IMR-90 (cell line): ENCODE measurements around the gene TBC1D4. TPM values are rescaled to one million over a fixed set of nuclear protein-coding genes. Genes with fewer than 3 reads are reported as not detected.

Source experiments
- ATAC-seq: fragments of 200-7000 bp; cut with Tn5 transposase; 2 replicates; pipeline ENCODE4 v1.9.1; 2020; ENCODE audit warnings: low read depth, mild to moderate bottlenecking, moderate library complexity
- BruUV-seq: library from RNA; stranded (reverse); fragments of 400-500 nt; replicated peaks from 2 replicates; lab custom pipeline; 2021; lab: Mats Ljungman, UMichigan
- CTCF ChIA-PET: fragments of 300-600 bp; formaldehyde crosslinking; extraction: SDS; loops from one replicate; lab custom pipeline; 2021; ENCODE audit warnings: antibody characterized with exemption; lab: Yijun Ruan, JAX
- POLR2A ChIA-PET: fragments of 300-600 bp; sonication (Branson Sonifier 250); formaldehyde crosslinking; loops from one replicate; lab custom pipeline; 2022; ENCODE audit warnings: antibody characterized with exemption; ENCODE audit not compliant: unreplicated experiment; lab: Charles Lee
- DNase-seq: peaks from one replicate; pipeline ENCODE4 v3.0.0; 2013
- H2AFZ ChIP-seq: replicated peaks from 2 replicates; pipeline ENCODE3; 2013; ENCODE audit warnings: low read length, mild to moderate bottlenecking; ENCODE audit not compliant: poor library complexity
- H2AK5ac ChIP-seq: 2 replicates; pipeline ENCODE4 v1.6.1; 2013; ENCODE audit warnings: low read depth, low read length, inconsistent platforms
- H2AK9ac ChIP-seq: replicated peaks from 2 replicates; pipeline ENCODE3; 2013; ENCODE audit warnings: mild to moderate bottlenecking, low read depth, low read length, moderate library complexity; ENCODE audit not compliant: poor library complexity
- H2BK120ac ChIP-seq: 2 replicates; pipeline ENCODE4 v1.6.1; 2013; ENCODE audit warnings: low read depth, low read length, inconsistent platforms
- H2BK15ac ChIP-seq: 3 replicates; pipeline ENCODE4 v1.6.1; 2013; ENCODE audit warnings: low read depth, low read length, inconsistent platforms
- H2BK20ac ChIP-seq: 2 replicates; pipeline ENCODE4 v1.6.1; 2013; ENCODE audit warnings: low read depth, mild to moderate bottlenecking, inconsistent platforms, low read length, moderate library complexity
- H2BK5ac ChIP-seq: 2 replicates; pipeline ENCODE4 v1.6.1; 2013; ENCODE audit warnings: mild to moderate bottlenecking, low read depth, low read length, inconsistent platforms; ENCODE audit not compliant: poor library complexity, severe bottlenecking
- H3K14ac ChIP-seq: replicated peaks from 2 replicates; pipeline ENCODE4 v1.6.1; 2013; ENCODE audit warnings: low read depth, low read length, inconsistent platforms
- H3K18ac ChIP-seq: 2 replicates; pipeline ENCODE4 v1.6.1; 2013; ENCODE audit warnings: low read depth, low read length, control low read depth
- H3K23ac ChIP-seq: 2 replicates; pipeline ENCODE4 v1.6.1; 2013; ENCODE audit warnings: low read depth, low read length, inconsistent platforms
- H3K27ac ChIP-seq: 2 replicates; pipeline ENCODE4 v1.5.1; 2013; ENCODE audit warnings: mild to moderate bottlenecking, control low read depth, low read length; ENCODE audit not compliant: insufficient read depth
- H3K27me3 ChIP-seq: 2 replicates; pipeline ENCODE4 v1.6.1; 2013; ENCODE audit warnings: low read length; ENCODE audit not compliant: control insufficient read depth, insufficient read depth
- H3K36me3 ChIP-seq: 2 replicates; pipeline ENCODE4 v1.6.1; 2013; ENCODE audit warnings: low read length, mixed read lengths; ENCODE audit not compliant: control insufficient read depth, insufficient read depth
- H3K4ac ChIP-seq: 2 replicates; pipeline ENCODE4 v1.6.1; 2013; ENCODE audit warnings: low read depth, low read length, inconsistent platforms
- H3K4me1 ChIP-seq: 2 replicates; pipeline ENCODE4 v1.6.1; 2013; ENCODE audit warnings: low read length, mixed read lengths; ENCODE audit not compliant: control insufficient read depth, insufficient read depth
- H3K4me2 ChIP-seq: 2 replicates; pipeline ENCODE4 v1.6.1; 2013; ENCODE audit warnings: low read depth, mild to moderate bottlenecking, control low read depth, low read length, moderate library complexity
- H3K4me3 ChIP-seq: 2 replicates; pipeline ENCODE4 v1.5.1; 2013; ENCODE audit warnings: low read depth, mild to moderate bottlenecking, control low read depth, low read length, moderate library complexity; ENCODE audit not compliant: insufficient read depth
- H3K56ac ChIP-seq: 2 replicates; pipeline ENCODE4 v1.6.1; 2013; ENCODE audit warnings: low read length, inconsistent platforms; ENCODE audit not compliant: insufficient read depth; ENCODE audit errors: extremely low read depth
- H3K79me1 ChIP-seq, 2 experiments: 2 replicates each; pipeline ENCODE4 v1.6.1; 2013; ENCODE audit warnings: low read length in 2 of 2, inconsistent platforms in 1 of 2, low read depth in 1 of 2
- H3K9ac ChIP-seq: 2 replicates; pipeline ENCODE4 v1.6.1; 2013; ENCODE audit warnings: low read depth, low read length, control low read depth
- H3K9me1 ChIP-seq: 2 replicates; pipeline ENCODE4 v1.6.1; 2013; ENCODE audit warnings: low read length, inconsistent platforms; ENCODE audit not compliant: insufficient read depth
- H3K9me3 ChIP-seq: 2 replicates; pipeline ENCODE4 v1.6.1; 2013; ENCODE audit warnings: low read length; ENCODE audit not compliant: control insufficient read depth, insufficient read depth
- H4K20me1 ChIP-seq: 2 replicates; pipeline ENCODE4 v1.6.1; 2013; ENCODE audit warnings: low read length, inconsistent platforms; ENCODE audit not compliant: insufficient read depth
- H4K5ac ChIP-seq: 2 replicates; pipeline ENCODE4 v1.6.1; 2013; ENCODE audit warnings: mild to moderate bottlenecking, low read depth, low read length, control low read depth
- H4K8ac ChIP-seq, 2 experiments: 2 replicates each; pipeline ENCODE4 v1.6.1; 2013; ENCODE audit warnings: low read depth in 2 of 2, low read length in 2 of 2, control low read depth in 1 of 2, inconsistent platforms in 1 of 2
- H4K91ac ChIP-seq: 2 replicates; pipeline ENCODE4 v1.6.1; 2013; ENCODE audit warnings: low read depth, low read length, inconsistent platforms; ENCODE audit not compliant: insufficient read depth
- CEBPB ChIP-seq: IDR thresholded peaks from 2 replicates; pipeline ENCODE4 v1.6.1; 2012; ENCODE audit warnings: low read depth, low read length, improper control_type of control experiment
- CHD1 ChIP-seq: IDR thresholded peaks from 2 replicates; pipeline ENCODE4 v1.6.1; 2012; ENCODE audit warnings: low read depth, low read length, improper control_type of control experiment
- ELK1 ChIP-seq: fragments of 150-350 bp; IDR thresholded peaks from 2 replicates; pipeline ENCODE4 v1.6.1; 2016; ENCODE audit warnings: low read depth, mild to moderate bottlenecking, low read length, moderate library complexity, borderline replicate concordance
- MAZ ChIP-seq: IDR thresholded peaks from 2 replicates; pipeline ENCODE4 v1.6.1; 2012; ENCODE audit warnings: low read depth, mild to moderate bottlenecking, low read length, improper control_type of control experiment, moderate library complexity, borderline replicate concordance
- MXI1 ChIP-seq: IDR thresholded peaks from 2 replicates; pipeline ENCODE4 v1.6.1; 2012; ENCODE audit warnings: low read depth, mild to moderate bottlenecking, low read length, moderate library complexity, borderline replicate concordance
- POLR2A ChIP-seq: IDR thresholded peaks from 2 replicates; pipeline ENCODE4 v1.6.1; 2012; ENCODE audit warnings: mild to moderate bottlenecking, low read depth, low read length
- RFX5 ChIP-seq: IDR thresholded peaks from 2 replicates; pipeline ENCODE4 v1.8.0; 2012; ENCODE audit warnings: low read depth, mild to moderate bottlenecking, low read length, moderate library complexity
- SMC3 ChIP-seq: fragments of 150-350 bp; IDR thresholded peaks from 2 replicates; pipeline ENCODE4 v1.6.1; 2016; ENCODE audit warnings: low read depth, mild to moderate bottlenecking, antibody characterized with exemption, low read length, moderate library complexity
- WGBS, 2 experiments: methylation state at CpG; one replicate each; pipeline versions ENCODE4 v1.1.5 to v1.1.7; 2013; ENCODE audit warnings: missing lambda C conversion rate in 2 of 2; ENCODE audit not compliant: insufficient read length in 1 of 2; ENCODE audit errors: extremely low coverage in 2 of 2; 5-methylcytosine and 5-hydroxymethylcytosine counted together
- dilution Hi-C: fragments of 300-500 bp; cut with HindIII; formaldehyde crosslinking; loops from one replicate; pipeline ENCODE4 v1.14.3; 2018; ENCODE audit warnings: low sequenced_read_pairs; ENCODE audit not compliant: unreplicated experiment
- in situ Hi-C: fragments of 300-500 bp; cut with MboI; formaldehyde crosslinking; loops from 3 replicates; pipeline ENCODE4 v1.14.3; 2019; ENCODE audit warnings: low sequenced_read_pairs, inconsistent platforms, mixed read lengths
- intact Hi-C: fragments of 100-400 bp; cut with micrococcal nuclease; formaldehyde crosslinking; loops from 2 replicates; pipeline ENCODE4 v1.10.0; 2022
- polyA plus RNA-seq, 3 experiments: library from polyadenylated mRNA; depleted of rRNA; stranded (reverse); fragments of >200 nt; gene quantifications; 2 replicates each; pipeline ENCODE4 v1.2.3, GENCODE V29; 2012; ENCODE audit warnings: low replicate concordance in 1 of 3
- total RNA-seq: library from RNA; depleted of rRNA; stranded (reverse); fragments of >200 nt; gene quantifications from 2 replicates; pipeline ENCODE4 v1.2.3, GENCODE V29; 2012
- TF ChIP-seq, protein P1 (sequence below): conservative IDR thresholded peaks from 2 replicates; pipeline ENCODE4 v1.5.1; 2012; ENCODE audit warnings: mild to moderate bottlenecking, low read depth, low read length, improper control_type of control experiment

Gene TBC1D4
- total and polyA plus RNA-seq, 2 of the 4 experiments (the other 2 are of a cell fraction): 7.5 to 22.8 TPM

GRCh38 chr13:75256922-75257321, 225.0 kb downstream of the TBC1D4 start:
- H3K4me2 ChIP-seq: no peak overlapping the region
- H4K91ac ChIP-seq: no peak overlapping the region
- H4K5ac ChIP-seq: no peak overlapping the region
- no peak overlapping the region for H2BK120ac ChIP-seq
- H3K18ac ChIP-seq: no peak overlapping the region
- no peak overlapping the region for H3K4ac ChIP-seq
- no peak overlapping the region for H2BK20ac ChIP-seq
- no peak overlapping the region for H2AK9ac ChIP-seq
- intact Hi-C loops: loop anchor here (5.0 to 10.0 kb wide), 3 partner anchors 1125 to 1535 kb away; partner anchors contain the start of gene KLF12
- CTCF ChIA-PET: interaction anchor here (1.2 kb wide), 1 partner anchor 37 kb away, joined by 4 read pairs; no protein-coding TSS in a partner anchor
- no peak overlapping the region for H4K8ac ChIP-seq
- no peak overlapping the region for H2AFZ ChIP-seq
- no peak overlapping the region for H3K9ac ChIP-seq
- H3K9me3 ChIP-seq: no peaks in the 10 kb centered on the region
- WGBS, 2 experiments: 76% methylated on average over 2 of the region's 3 CpGs; no CpG with 5 or more reads in 1 of the 2 experiments
- H3K27me3 ChIP-seq: peaks cover 10% of the 10 kb centered on the region; the same call in 1 of the 2 replicates
- POLR2A ChIA-PET: no interaction called here
- no peaks in the 10 kb centered on the region for H3K4me1 ChIP-seq
- TF ChIP-seq, protein P1, sequence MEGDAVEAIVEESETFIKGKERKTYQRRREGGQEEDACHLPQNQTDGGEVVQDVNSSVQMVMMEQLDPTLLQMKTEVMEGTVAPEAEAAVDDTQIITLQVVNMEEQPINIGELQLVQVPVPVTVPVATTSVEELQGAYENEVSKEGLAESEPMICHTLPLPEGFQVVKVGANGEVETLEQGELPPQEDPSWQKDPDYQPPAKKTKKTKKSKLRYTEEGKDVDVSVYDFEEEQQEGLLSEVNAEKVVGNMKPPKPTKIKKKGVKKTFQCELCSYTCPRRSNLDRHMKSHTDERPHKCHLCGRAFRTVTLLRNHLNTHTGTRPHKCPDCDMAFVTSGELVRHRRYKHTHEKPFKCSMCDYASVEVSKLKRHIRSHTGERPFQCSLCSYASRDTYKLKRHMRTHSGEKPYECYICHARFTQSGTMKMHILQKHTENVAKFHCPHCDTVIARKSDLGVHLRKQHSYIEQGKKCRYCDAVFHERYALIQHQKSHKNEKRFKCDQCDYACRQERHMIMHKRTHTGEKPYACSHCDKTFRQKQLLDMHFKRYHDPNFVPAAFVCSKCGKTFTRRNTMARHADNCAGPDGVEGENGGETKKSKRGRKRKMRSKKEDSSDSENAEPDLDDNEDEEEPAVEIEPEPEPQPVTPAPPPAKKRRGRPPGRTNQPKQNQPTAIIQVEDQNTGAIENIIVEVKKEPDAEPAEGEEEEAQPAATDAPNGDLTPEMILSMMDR: no peak
- no peak for TF ChIP-seq ELK1
- no peak for TF ChIP-seq RFX5
- TF ChIP-seq MAZ: no peak
- no peak for TF ChIP-seq SMC3
- no peak for TF ChIP-seq MXI1
- TF ChIP-seq CEBPB: no peak
- TF ChIP-seq POLR2A: no peak
- TF ChIP-seq CHD1: no peak
- no peak for DNase-seq
- ATAC-seq: no peak
- dilution Hi-C loops: no loop called here
- no peak overlapping the region for H2BK15ac ChIP-seq
- H3K9me1 ChIP-seq: no peaks in the 10 kb centered on the region
- H3K56ac ChIP-seq: no peak overlapping the region
- no peak overlapping the region for H3K27ac ChIP-seq
- no peaks in the 10 kb centered on the region for H3K36me3 ChIP-seq
- no peak overlapping the region for H2AK5ac ChIP-seq
- H3K79me1 ChIP-seq: no peaks in the 10 kb centered on the region
- no peak overlapping the region for H3K14ac ChIP-seq
- H2BK5ac ChIP-seq: no peak overlapping the region
- in situ Hi-C loops: no loop called here
- H3K4me3 ChIP-seq: no peak overlapping the region
- no peaks in the 10 kb centered on the region for H4K20me1 ChIP-seq
- BruUV-seq: no TSS peak
- H3K23ac ChIP-seq: no peak overlapping the region
